Hepatocyte (in vitro differentiated cells): Measurements from ENCODE around the gene STARD5. TPM values are rescaled to one million over a fixed set of nuclear protein-coding genes. Genes with fewer than 3 reads are reported as not detected.

Experiments
- DNase-seq: peaks from one replicate; pipeline ENCODE4 v3.0.0-alpha.2; 2016; ENCODE audit warnings: low spot score
- H2AFZ ChIP-seq: fragments of 200-600 bp; sonication (generic); 2 replicates; pipeline ENCODE4 v1.6.0; 2016; ENCODE audit warnings: antibody characterized with exemption, mild to moderate bottlenecking
- H3K27ac ChIP-seq: fragments of 200-600 bp; sonication (generic); 2 replicates; pipeline ENCODE4 v1.5.1; 2016; ENCODE audit warnings: mild to moderate bottlenecking
- H3K27me3 ChIP-seq: fragments of 200-600 bp; sonication (generic); 2 replicates; pipeline ENCODE4 v1.6.1; 2016
- H3K36me3 ChIP-seq: fragments of 200-600 bp; sonication (generic); replicated peaks from 2 replicates; pipeline ENCODE4 v1.5.1; 2016; ENCODE audit warnings: low read depth; ENCODE audit not compliant: insufficient read depth
- H3K4me1 ChIP-seq: fragments of 200-600 bp; sonication (generic); 2 replicates; pipeline ENCODE4 v1.5.1; 2016; ENCODE audit warnings: mild to moderate bottlenecking, moderate library complexity; ENCODE audit not compliant: insufficient read depth
- H3K4me2 ChIP-seq: fragments of 200-600 bp; sonication (generic); 2 replicates; pipeline ENCODE4 v1.6.0; 2016
- H3K4me3 ChIP-seq: fragments of 200-600 bp; sonication (generic); 2 replicates; pipeline ENCODE4 v1.5.1; 2016; ENCODE audit warnings: mild to moderate bottlenecking
- H3K79me2 ChIP-seq: fragments of 200-600 bp; sonication (generic); 2 replicates; pipeline ENCODE4 v1.6.0; 2017; ENCODE audit warnings: mild to moderate bottlenecking
- H3K9me2 ChIP-seq: fragments of 200-600 bp; sonication (generic); replicated peaks from 2 replicates; pipeline ENCODE4 v1.6.0; 2017; ENCODE audit warnings: mild to moderate bottlenecking; ENCODE audit not compliant: insufficient read depth
- H3K9me3 ChIP-seq: fragments of 200-600 bp; sonication (generic); 2 replicates; pipeline ENCODE4 v1.5.1; 2016; ENCODE audit warnings: low read depth, mild to moderate bottlenecking
- H4K20me1 ChIP-seq: fragments of 200-600 bp; sonication (generic); 2 replicates; pipeline ENCODE4 v1.6.0; 2016; ENCODE audit warnings: mild to moderate bottlenecking; ENCODE audit not compliant: insufficient read depth, poor library complexity, severe bottlenecking
- EZH2 ChIP-seq: fragments of 200-600 bp; sonication (generic); IDR thresholded peaks from 2 replicates; pipeline ENCODE4 v1.6.1; 2016; ENCODE audit warnings: antibody characterized with exemption, mild to moderate bottlenecking, borderline replicate concordance
- EZH2phosphoT487 ChIP-seq: fragments of 200-600 bp; sonication (generic); IDR thresholded peaks from one replicate; pipeline ENCODE4 v1.6.1; 2018; ENCODE audit warnings: antibody characterized with exemption, mild to moderate bottlenecking, low read depth, moderate library complexity; ENCODE audit not compliant: unreplicated experiment, severe bottlenecking
- WGBS: methylation state at CpG from one replicate; pipeline ENCODE4 v1.1.6; 2016; ENCODE audit warnings: low lambda C conversion rate; ENCODE audit errors: missing lambda C conversion rate; 5-methylcytosine and 5-hydroxymethylcytosine counted together
- polyA plus RNA-seq: library from polyadenylated mRNA; unstranded; fragments of >200 nt; fragmentation: Nextera tagmentation; extraction: Ambion mirVana; gene quantifications from 2 replicates; pipeline ENCODE4 v1.2.1, GENCODE V29; 2016
- total RNA-seq: library from RNA; depleted of rRNA; stranded (reverse); fragments of >200 nt; gene quantifications from 2 replicates; pipeline ENCODE4 v1.2.3, GENCODE V29; 2014
- TF ChIP-seq, protein P1 (sequence below): fragments of 200-600 bp; sonication (generic); IDR thresholded peaks from 2 replicates; pipeline ENCODE4 v1.5.1; 2016; ENCODE audit warnings: antibody characterized with exemption, mild to moderate bottlenecking; ENCODE audit not compliant: poor library complexity

STARD5 gene
- total and polyA plus RNA-seq, 2 experiments from 2014 or later, result 7.2 to 13.7 TPM

DNA sequence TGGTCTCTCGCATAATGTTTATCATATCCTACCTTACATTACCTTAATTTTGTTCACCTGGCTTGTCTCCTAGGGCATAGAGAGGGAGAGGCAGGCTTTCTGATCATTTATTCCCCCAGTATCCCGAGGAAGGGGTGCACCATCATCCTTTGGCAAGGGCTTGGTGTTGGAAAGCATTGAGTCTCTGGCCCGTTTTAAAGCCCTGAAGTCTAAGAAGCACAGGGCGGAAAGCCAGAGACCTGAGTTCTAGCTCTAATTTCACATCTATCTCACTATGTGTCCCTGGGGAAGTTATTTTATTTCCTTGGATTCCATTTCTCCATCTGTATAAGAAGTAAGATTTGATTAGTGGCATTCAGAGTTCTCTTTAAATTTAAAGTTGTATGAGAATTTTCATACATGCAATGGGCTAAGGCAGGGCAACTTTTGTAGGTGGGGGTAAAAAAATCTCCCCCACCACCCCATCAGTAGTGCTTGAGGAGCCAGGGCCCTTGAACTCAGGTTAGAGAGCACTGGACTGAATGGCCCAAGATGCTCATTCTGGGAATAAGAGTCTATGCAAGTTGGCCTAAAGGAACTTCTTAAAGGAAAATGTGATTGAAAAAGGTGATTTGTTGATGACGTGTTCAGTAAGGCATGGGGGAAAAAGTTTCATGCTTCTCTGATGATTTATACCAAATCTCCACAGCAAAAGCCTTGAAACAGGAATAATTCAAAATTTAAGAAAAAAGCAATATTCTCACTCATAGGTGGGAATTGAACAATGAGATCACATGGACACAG is 40.0 kb upstream of the STARD5 start:
- no peak overlapping the region for H3K27ac ChIP-seq
- H3K36me3 ChIP-seq, result peaks cover 3% of the 10 kb centered on the region
- H3K27me3 ChIP-seq, result no peaks in the 10 kb centered on the region
- no peaks in the 10 kb centered on the region for H4K20me1 ChIP-seq
- no peaks in the 10 kb centered on the region for H3K9me3 ChIP-seq
- H2AFZ ChIP-seq, result no peak overlapping the region
- DNase-seq, result no peak
- no peak for TF ChIP-seq EZH2phosphoT487
- TF ChIP-seq EZH2, result no peak
- TF ChIP-seq, protein P1, sequence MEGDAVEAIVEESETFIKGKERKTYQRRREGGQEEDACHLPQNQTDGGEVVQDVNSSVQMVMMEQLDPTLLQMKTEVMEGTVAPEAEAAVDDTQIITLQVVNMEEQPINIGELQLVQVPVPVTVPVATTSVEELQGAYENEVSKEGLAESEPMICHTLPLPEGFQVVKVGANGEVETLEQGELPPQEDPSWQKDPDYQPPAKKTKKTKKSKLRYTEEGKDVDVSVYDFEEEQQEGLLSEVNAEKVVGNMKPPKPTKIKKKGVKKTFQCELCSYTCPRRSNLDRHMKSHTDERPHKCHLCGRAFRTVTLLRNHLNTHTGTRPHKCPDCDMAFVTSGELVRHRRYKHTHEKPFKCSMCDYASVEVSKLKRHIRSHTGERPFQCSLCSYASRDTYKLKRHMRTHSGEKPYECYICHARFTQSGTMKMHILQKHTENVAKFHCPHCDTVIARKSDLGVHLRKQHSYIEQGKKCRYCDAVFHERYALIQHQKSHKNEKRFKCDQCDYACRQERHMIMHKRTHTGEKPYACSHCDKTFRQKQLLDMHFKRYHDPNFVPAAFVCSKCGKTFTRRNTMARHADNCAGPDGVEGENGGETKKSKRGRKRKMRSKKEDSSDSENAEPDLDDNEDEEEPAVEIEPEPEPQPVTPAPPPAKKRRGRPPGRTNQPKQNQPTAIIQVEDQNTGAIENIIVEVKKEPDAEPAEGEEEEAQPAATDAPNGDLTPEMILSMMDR, result no peak
- no peaks in the 10 kb centered on the region for H3K79me2 ChIP-seq
- no peak overlapping the region for H3K4me2 ChIP-seq
- no peaks in the 10 kb centered on the region for H3K4me1 ChIP-seq
- 88% methylated on average over 5 of the region's 5 CpGs for WGBS
- no peaks in the 10 kb centered on the region for H3K9me2 ChIP-seq
- H3K4me3 ChIP-seq, result no peak overlapping the region

DNA sequence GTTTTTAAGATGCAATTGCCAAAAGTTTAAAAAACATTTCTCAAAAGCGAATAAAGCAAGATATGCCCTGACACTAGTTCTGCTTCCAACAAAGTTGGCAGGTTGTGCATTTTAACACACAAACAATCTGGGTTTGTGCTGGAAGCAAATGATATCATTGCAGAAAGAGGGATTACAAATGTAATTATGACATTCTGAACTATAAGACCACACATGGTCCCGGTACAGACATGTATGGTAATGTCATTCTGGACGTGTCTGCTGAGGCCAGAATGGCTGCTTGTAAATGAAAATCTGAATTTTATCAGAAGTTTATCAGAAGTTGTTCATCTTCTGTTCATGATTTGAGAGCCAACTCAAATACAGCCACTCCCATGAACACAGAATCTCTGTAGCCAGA is 39.3 kb upstream of the STARD5 start:
- no peak overlapping the region for H3K4me2 ChIP-seq
- DNase-seq, result no peak
- no peaks in the 10 kb centered on the region for H4K20me1 ChIP-seq
- 86% methylated on average over 3 of the region's 3 CpGs for WGBS
- H3K36me3 ChIP-seq, result peaks cover 3% of the 10 kb centered on the region
- H3K9me2 ChIP-seq, result no peaks in the 10 kb centered on the region
- no peaks in the 10 kb centered on the region for H3K4me1 ChIP-seq
- no peaks in the 10 kb centered on the region for H3K79me2 ChIP-seq
- H2AFZ ChIP-seq, result no peak overlapping the region
- H3K9me3 ChIP-seq, result no peaks in the 10 kb centered on the region
- H3K27me3 ChIP-seq, result no peaks in the 10 kb centered on the region
- no peak overlapping the region for H3K27ac ChIP-seq
- no peak overlapping the region for H3K4me3 ChIP-seq
- TF ChIP-seq, protein P1, result no peak
- no peak for TF ChIP-seq EZH2phosphoT487
- no peak for TF ChIP-seq EZH2

DNA sequence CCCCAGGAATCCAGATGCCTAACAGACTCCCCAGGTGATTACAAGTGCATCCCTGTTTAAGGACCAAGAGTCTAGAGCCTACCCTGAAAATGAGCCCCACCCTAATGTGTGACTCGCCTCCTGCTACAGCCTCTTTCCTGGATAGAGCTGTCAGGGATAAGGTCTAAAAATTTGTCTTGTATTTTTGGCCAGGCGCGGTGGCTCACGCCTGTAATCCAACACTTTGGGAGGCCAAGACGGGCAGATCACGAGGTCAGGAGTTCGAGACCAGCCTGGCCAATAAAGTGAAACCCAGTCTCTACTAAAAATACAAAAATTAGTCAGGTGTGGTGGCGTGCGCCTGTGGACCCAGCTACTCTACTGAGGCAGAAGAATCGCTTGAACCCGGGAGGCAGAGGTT is 38.8 kb upstream of the STARD5 start:
- DNase-seq, result no peak
- no peaks in the 10 kb centered on the region for H3K27me3 ChIP-seq
- H4K20me1 ChIP-seq, result no peaks in the 10 kb centered on the region
- no peak overlapping the region for H3K4me3 ChIP-seq
- 92% methylated on average over 11 of the region's 11 CpGs for WGBS
- no peaks in the 10 kb centered on the region for H3K9me3 ChIP-seq
- H3K4me2 ChIP-seq, result no peak overlapping the region
- H3K36me3 ChIP-seq, result peaks cover 3% of the 10 kb centered on the region
- no peak overlapping the region for H3K27ac ChIP-seq
- H3K9me2 ChIP-seq, result no peaks in the 10 kb centered on the region
- H3K79me2 ChIP-seq, result no peaks in the 10 kb centered on the region
- TF ChIP-seq, protein P1, result no peak
- TF ChIP-seq EZH2 (no peak), EZH2phosphoT487 (no peak)
- no peak overlapping the region for H2AFZ ChIP-seq
- no peaks in the 10 kb centered on the region for H3K4me1 ChIP-seq
